Activated CD4-positive, alpha-beta T cell treated with anti-CD3 and anti-CD28 coated beads, Interleukin-2, amount 50 U/mL, for 4 hours (primary cell): Measurements from ENCODE around the gene KLHDC8A.

Source experiments
- DNase-seq, 2 experiments: peaks; one replicate each; pipeline ENCODE4 v3.0.0-alpha.2; 2020

KLHDC8A gene

DNA sequence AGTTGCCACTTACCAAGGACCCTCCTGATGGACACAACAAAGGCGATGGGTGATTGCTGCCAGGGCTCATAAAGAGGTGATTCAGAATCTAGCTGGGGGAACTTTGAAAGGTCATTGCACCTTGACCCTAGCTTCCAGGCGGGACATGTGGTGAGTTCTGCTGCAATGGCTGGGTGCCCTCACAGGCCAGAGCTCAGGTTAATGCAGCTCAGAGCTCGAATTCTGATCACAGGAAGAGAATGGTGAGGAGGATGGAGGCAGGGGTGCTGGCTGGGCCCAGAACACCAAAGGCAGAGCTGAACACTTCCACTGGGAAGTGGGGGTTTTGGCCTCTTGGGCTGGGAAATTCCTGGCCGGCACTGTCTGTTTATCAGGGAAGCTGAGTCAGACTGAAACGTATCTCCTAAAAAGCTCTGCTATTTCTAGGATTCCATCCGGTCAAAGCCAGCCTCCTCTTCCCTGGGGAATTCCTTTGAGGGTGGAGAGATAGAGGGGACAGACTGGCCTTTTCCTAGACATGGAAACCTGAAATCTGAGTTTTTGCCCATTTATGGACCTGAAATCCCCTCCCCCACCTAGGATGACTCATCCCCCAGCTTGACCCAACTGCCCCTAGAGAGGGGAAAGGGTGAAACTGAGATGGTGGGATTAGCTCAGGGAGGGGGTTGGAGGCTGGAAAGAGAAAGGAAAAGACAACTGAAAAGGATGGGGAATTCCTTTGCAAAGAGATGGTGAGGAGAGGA lies 62.4 kb downstream of the KLHDC8A start:
- DNase-seq: no peak

DNA sequence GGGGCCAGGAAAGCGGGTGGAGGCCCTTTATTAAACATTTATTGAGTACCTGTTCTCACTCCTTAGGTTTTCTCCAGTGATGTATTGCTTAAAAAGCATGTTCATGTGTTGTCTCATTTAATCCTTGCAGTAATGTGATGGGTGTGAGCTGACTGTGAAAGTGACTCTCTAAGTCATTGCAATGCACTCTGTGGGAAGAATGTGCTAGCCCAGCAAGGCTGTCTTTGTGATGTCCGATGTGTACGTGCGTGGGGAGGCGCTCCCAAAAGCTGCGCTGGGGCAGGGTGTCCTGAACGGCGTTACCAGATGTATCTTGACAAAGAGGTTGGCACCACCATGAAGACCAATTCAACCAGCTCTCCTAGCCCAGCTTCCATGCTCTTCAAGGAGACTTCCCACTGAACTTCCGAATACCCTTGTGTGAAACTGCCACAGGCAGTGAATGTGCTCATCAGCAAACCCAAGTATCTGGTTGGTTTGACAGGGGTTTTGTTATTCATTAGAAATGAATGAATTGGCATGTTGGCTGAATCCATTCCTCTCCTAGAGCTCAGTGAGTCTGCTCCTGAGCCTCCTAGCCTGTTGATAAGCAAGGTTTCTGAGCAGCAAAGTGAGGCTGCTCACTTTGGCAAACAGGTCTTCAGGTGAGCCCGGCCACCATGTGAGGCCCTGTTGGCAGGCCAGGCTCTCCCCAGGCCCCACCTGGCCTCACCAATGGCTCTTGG lies 63.2 kb downstream of the KLHDC8A start:
- DNase-seq: no peak

DNA sequence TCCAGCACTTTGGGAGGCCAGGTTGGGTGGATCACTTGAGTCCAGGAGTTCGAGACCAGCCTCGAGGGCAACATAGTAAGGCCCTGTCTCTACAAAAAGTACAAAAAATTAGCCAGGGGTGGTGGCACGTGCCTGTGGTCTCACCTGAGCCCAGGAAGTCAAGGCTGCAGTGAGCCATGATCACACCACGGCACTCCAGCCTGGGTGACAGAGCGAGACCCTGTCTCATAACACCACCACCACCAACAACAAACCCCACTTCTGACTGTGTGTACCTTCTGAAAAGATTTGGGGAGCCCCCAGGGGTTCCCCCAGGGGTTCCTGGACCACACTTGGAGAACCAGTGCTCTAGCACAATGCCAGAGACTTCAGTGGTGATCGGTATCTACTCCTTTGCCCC lies 65.1 kb downstream of the KLHDC8A start:
- no peak for DNase-seq

DNA sequence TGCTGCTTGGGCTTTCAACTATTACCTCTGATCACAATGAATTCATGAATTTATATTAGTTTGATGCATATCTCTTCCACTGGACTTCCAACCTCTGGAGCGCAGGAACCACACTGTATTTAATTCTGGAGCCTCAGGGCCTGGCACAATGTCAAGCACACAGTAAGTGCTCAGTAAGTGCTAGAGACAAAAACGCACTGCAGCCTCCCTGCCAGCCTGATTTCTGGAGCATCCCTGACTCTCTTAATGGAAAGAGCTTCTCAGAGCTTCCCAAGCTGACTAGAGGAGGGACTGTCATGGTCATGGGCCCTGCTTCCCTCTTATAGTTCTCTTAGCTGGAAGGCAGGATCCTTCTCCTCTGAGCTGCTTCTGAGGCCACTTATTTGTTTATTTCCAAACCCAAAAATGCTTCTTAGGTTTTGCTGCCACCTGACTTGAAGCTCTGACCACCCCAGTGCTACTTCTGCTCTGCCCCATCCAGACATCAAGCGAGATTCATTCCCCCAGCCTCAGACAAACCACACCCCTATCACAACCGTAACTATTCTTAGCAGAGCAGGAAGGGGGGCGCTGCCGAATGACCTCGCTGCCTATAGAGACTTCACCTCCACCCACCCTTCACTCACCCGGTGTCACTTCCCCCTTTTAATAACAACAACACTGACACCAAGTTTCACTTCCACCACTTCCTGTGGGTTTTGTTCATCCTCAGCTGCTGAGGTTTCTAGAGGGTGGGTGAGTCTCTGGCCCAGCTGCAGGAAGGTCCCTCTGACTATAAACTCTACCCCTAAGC lies 68.8 kb downstream of the KLHDC8A start:
- peak; percentile 52 to 59 for DNase-seq

DNA sequence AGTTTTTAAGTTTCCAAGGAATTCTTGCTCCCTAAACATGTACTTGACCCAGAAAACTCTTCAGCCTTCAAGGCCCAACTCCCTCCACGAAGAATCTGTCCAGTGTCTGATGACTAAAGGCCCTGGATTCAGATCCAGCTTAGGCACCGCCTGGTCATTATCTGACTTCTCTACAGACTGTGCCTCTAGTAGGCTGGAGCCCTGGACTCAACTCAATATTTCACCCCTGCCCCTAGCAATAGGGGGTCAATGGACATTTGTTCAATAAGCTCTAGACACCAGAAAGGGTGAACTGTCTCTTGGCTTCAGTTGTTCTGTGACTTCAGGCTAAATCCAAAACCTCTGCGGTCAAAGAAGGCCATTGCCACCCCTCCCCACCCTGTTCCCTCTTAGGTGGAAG lies 69.6 kb downstream of the KLHDC8A start:
- no peak for DNase-seq

DNA sequence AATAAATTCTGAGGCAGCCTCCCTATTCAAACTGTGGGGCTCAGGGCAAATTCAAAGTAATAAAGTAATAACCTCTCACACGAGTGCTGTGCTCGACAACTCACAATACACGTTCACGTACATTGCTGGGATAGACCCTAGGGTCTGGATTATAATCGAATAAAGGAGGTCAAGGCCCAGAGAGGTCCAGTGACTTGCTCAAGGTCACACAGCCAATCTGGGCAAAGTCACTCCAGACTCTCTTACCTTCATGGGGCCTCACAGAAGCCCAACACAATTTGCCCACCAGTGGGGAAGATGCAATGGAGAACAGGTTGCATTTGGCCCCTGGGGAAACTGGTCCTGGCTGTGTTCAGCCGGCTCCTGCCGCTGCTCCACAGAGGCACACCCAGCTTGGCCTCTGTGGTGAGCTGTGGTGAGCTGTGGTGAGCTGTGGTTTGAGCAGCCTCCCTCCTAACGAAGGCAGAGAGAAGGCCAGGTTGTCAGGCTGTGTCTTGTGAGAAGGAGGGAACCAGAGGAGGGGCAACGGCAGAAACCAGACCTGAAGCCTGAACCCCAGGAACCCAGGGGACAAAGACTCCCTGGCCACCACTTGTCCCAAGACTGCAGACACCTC lies 70.3 kb downstream of the KLHDC8A start:
- peak; percentile 16 to 20 for DNase-seq
